PC-9 (cell line): ENCODE results near the gene SIK2. TPM values are rescaled to one million over a fixed set of nuclear protein-coding genes. Genes with fewer than 3 reads are reported as not detected.

Experiments
- BruUV-seq: library from RNA; stranded (reverse); fragments of 400-500 nt; replicated peaks from 2 replicates; lab custom pipeline; 2021; lab: Mats Ljungman, UMichigan
- CTCF ChIA-PET: fragments of 300-600 bp; sonication (Branson Sonifier 250); formaldehyde crosslinking; loops from one replicate; lab custom pipeline; 2022; ENCODE audit warnings: antibody characterized with exemption; lab: Charles Lee
- POLR2A ChIA-PET: fragments of 300-600 bp; sonication (Branson Sonifier 250); formaldehyde crosslinking; loops from one replicate; lab custom pipeline; 2022; ENCODE audit warnings: antibody characterized with exemption; ENCODE audit not compliant: unreplicated experiment; lab: Charles Lee
- DNase-seq, 2 experiments: peaks; one replicate each; pipeline versions ENCODE4 v3.0.0 to v3.0.0-alpha.2; 2015 to 2022; ENCODE audit warnings: mixed read lengths in 1 of 2
- H2AFZ ChIP-seq: fragments of 200-600 bp; sonication (generic); 2 replicates; pipeline ENCODE4 v1.8.1; 2017; ENCODE audit warnings: antibody characterized with exemption
- H3F3A ChIP-seq: fragments of 200-600 bp; sonication (generic); 2 replicates; pipeline ENCODE4 v1.8.1; 2017; ENCODE audit warnings: antibody characterized with exemption, mild to moderate bottlenecking, low read depth; ENCODE audit not compliant: insufficient read depth
- H3K27ac ChIP-seq: fragments of 200-600 bp; sonication (generic); 2 replicates; pipeline ENCODE4 v1.6.1; 2016; ENCODE audit warnings: mixed run types
- H3K27me3 ChIP-seq: fragments of 200-600 bp; sonication (generic); 2 replicates; pipeline ENCODE4 v1.6.1; 2016; ENCODE audit warnings: low read depth, mixed run types; ENCODE audit not compliant: insufficient read depth
- H3K36me3 ChIP-seq: fragments of 200-600 bp; sonication (generic); 2 replicates; pipeline ENCODE4 v1.6.1; 2016; ENCODE audit warnings: low read depth, mixed run types
- H3K4me1 ChIP-seq: fragments of 200-600 bp; sonication (generic); replicated peaks from 2 replicates; pipeline ENCODE4 v1.6.1; 2016; ENCODE audit warnings: mixed run types; ENCODE audit not compliant: insufficient read depth
- H3K4me2 ChIP-seq: fragments of 200-600 bp; sonication (generic); 2 replicates; pipeline ENCODE4 v1.6.1; 2017; ENCODE audit warnings: mixed run types
- H3K4me3 ChIP-seq: fragments of 200-600 bp; sonication (generic); 2 replicates; pipeline ENCODE4 v1.6.1; 2016; ENCODE audit warnings: mixed run types
- H3K79me2 ChIP-seq: fragments of 200-600 bp; sonication (generic); 2 replicates; pipeline ENCODE4 v1.6.1; 2017; ENCODE audit warnings: low read depth, mixed run types
- H3K9me2 ChIP-seq: fragments of 200-600 bp; sonication (generic); 2 replicates; pipeline ENCODE4 v1.8.1; 2017; ENCODE audit warnings: mild to moderate bottlenecking; ENCODE audit not compliant: insufficient read depth
- H3K9me3 ChIP-seq: fragments of 200-600 bp; sonication (generic); 2 replicates; pipeline ENCODE4 v1.8.1; 2016; ENCODE audit warnings: low read depth; ENCODE audit not compliant: insufficient read depth
- H4K20me1 ChIP-seq: fragments of 200-600 bp; sonication (generic); 2 replicates; pipeline ENCODE4 v1.8.1; 2017; ENCODE audit not compliant: insufficient read depth
- CTCF ChIP-seq: fragments of 200-600 bp; sonication (generic); conservative IDR thresholded peaks from 2 replicates; pipeline ENCODE4 v1.6.1; 2017; ENCODE audit warnings: mixed run types, antibody characterized with exemption, mild to moderate bottlenecking, moderate library complexity
- EZH2 ChIP-seq: fragments of 200-600 bp; sonication (generic); IDR thresholded peaks from 2 replicates; pipeline ENCODE4 v1.8.0; 2017; ENCODE audit warnings: antibody characterized with exemption, low read depth
- intact Hi-C: fragments of 100-400 bp; cut with micrococcal nuclease; formaldehyde crosslinking; loops from one replicate; pipeline ENCODE4 v1.10.0; 2022; ENCODE audit not compliant: unreplicated experiment
- total RNA-seq: library from RNA; stranded (reverse); gene quantifications from 2 replicates; pipeline ENCODE4 v1.2.3, GENCODE V29; 2021

SIK2 gene
- total RNA-seq, 1 experiment from 2014 or later = 16.2 TPM

GRCh38 chr11:111774955-111775710 is 172.9 kb downstream of the SIK2 start:
- no peak overlapping the region for H3K4me3 ChIP-seq
- H3K36me3 ChIP-seq = no peaks in the 10 kb centered on the region
- H3K4me2 ChIP-seq = no peak overlapping the region
- no peaks in the 10 kb centered on the region for H3K9me2 ChIP-seq
- H3K4me1 ChIP-seq = peaks cover 9% of the 10 kb centered on the region; the same call in 1 of the 2 replicates
- no peak overlapping the region for H2AFZ ChIP-seq
- no peak overlapping the region for H3K27ac ChIP-seq
- H3F3A ChIP-seq = no peaks in the 10 kb centered on the region
- ChIA-PET CTCF (interaction anchor here (0.6 kb wide), 2 partner anchors 169 to 504 kb away, joined by 4 to 10 read pairs; no protein-coding TSS in a partner anchor), POLR2A (no interaction called here)
- TF ChIP-seq CTCF (no peak), EZH2 (no peak)
- H3K9me3 ChIP-seq = no peaks in the 10 kb centered on the region
- no TSS peak for BruUV-seq
- no peaks in the 10 kb centered on the region for H3K27me3 ChIP-seq
- DNase-seq = no peak
- intact Hi-C loops = loop anchor here (5.0 to 10.0 kb wide), 3 partner anchors 67 to 490 kb away; no protein-coding TSS in a partner anchor
- H4K20me1 ChIP-seq = no peaks in the 10 kb centered on the region
- H3K79me2 ChIP-seq = no peaks in the 10 kb centered on the region

- H3K9me2 ChIP-seq = no peaks in the 10 kb centered on the region
- POLR2A ChIA-PET = no interaction called here
These were observed 174.3 kb downstream of the SIK2 start for GRCh38 chr11:111776398-111777093.

More at GRCh38 chr11:111776398-111777093, 174.3 kb downstream of the SIK2 start:
- no TSS peak for BruUV-seq
- H3K9me3 ChIP-seq = no peaks in the 10 kb centered on the region
- H3K27ac ChIP-seq = no peak overlapping the region
- no peak overlapping the region for H2AFZ ChIP-seq
- no peaks in the 10 kb centered on the region for H4K20me1 ChIP-seq
- no peaks in the 10 kb centered on the region for H3F3A ChIP-seq
- H3K27me3 ChIP-seq = no peaks in the 10 kb centered on the region
- H3K4me1 ChIP-seq = peaks cover 9% of the 10 kb centered on the region; the same call in 1 of the 2 replicates
- CTCF ChIA-PET = interaction anchor here (0.7 to 1.3 kb wide), 4 partner anchors 167 to 355 kb away, joined by 3 to 4 read pairs (median 3); no protein-coding TSS in a partner anchor
- no peaks in the 10 kb centered on the region for H3K79me2 ChIP-seq
- intact Hi-C loops = loop anchor here (1.0 to 10.0 kb wide), 6 partner anchors 66 to 492 kb away; partner anchors contain the start of gene SIK2
- no peak overlapping the region for H3K4me3 ChIP-seq
- H3K4me2 ChIP-seq = no peak overlapping the region
- no peaks in the 10 kb centered on the region for H3K36me3 ChIP-seq
- no peak for DNase-seq
- TF ChIP-seq EZH2 (no peak), CTCF (no peak)
